ENCODE data around the gene MLLT3. TPM values are rescaled to one million over a fixed set of nuclear protein-coding genes. Genes with fewer than 3 reads are reported as not detected.

Gene MLLT3
- total and polyA plus RNA-seq, 9 donors = 8.7 to 15.4 (median 13.8) TPM

- TF ChIP-seq EP300 (IDR thresholded peaks at IDR 0.05) (no peak), POLR2A (IDR thresholded peaks at IDR 0.05) (no peak)
- TF ChIP-seq, protein P1, sequence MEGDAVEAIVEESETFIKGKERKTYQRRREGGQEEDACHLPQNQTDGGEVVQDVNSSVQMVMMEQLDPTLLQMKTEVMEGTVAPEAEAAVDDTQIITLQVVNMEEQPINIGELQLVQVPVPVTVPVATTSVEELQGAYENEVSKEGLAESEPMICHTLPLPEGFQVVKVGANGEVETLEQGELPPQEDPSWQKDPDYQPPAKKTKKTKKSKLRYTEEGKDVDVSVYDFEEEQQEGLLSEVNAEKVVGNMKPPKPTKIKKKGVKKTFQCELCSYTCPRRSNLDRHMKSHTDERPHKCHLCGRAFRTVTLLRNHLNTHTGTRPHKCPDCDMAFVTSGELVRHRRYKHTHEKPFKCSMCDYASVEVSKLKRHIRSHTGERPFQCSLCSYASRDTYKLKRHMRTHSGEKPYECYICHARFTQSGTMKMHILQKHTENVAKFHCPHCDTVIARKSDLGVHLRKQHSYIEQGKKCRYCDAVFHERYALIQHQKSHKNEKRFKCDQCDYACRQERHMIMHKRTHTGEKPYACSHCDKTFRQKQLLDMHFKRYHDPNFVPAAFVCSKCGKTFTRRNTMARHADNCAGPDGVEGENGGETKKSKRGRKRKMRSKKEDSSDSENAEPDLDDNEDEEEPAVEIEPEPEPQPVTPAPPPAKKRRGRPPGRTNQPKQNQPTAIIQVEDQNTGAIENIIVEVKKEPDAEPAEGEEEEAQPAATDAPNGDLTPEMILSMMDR (IDR thresholded peaks at IDR 0.05) = no peak
- Histone ChIP-seq H3K27ac (no peak overlapping the region), H3K27me3 (no peaks in the 10 kb centered on the region), H3K4me3 (no peak overlapping the region), H3K36me3 (no peaks in the 10 kb centered on the region), H3K9me3 (no peaks in the 10 kb centered on the region), H3K4me1 (ENCODE audit: insufficient read depth) (no peaks in the 10 kb centered on the region)
- WGBS, 3 donors = 73 to 74% (median 74%) methylated on average over 4 of the region's 4 CpGs
- no peak for DNase-seq
- intact Hi-C loops (cut with DNase I) = no loop called here
Measured at GRCh38 chr9:20651939-20652338, 29.6 kb upstream of the MLLT3 start.

- no peaks in the 10 kb centered on the region for H3K27me3 ChIP-seq
- 69 to 82% (median 78%) methylated on average over 4 of the region's 4 CpGs for whole genome bisulfite sequencing, 3 donors
- DNase-seq = no peak
Measured at GRCh38 chr9:20650750-20651299, 28.5 kb upstream of the MLLT3 start.

GRCh38 chr9:20650313-20650712 is 28.0 kb upstream of the MLLT3 start:
- Histone ChIP-seq H3K36me3 (no peaks in the 10 kb centered on the region), H3K27me3 (no peaks in the 10 kb centered on the region), H3K27ac (no peak overlapping the region), H3K4me3 (no peak overlapping the region), H3K4me1 (ENCODE audit: insufficient read depth) (no peaks in the 10 kb centered on the region), H3K9me3 (no peaks in the 10 kb centered on the region)
- 92 to 96% (median 94%) methylated on average over 4 of the region's 4 CpGs for WGBS, 3 donors
- intact Hi-C loops (cut with DNase I) = no loop called here
- TF ChIP-seq POLR2A (IDR thresholded peaks at IDR 0.05) (no peak), EP300 (IDR thresholded peaks at IDR 0.05) (no peak)
- TF ChIP-seq, protein P1 (IDR thresholded peaks at IDR 0.05) = no peak
- DNase-seq = no peak

More at GRCh38 chr9:20650750-20651299, 28.5 kb upstream of the MLLT3 start:
- no peaks in the 10 kb centered on the region for H3K9me3 ChIP-seq
- no peak overlapping the region for H3K4me3 ChIP-seq
- H3K36me3 ChIP-seq = no peaks in the 10 kb centered on the region
- no peak overlapping the region for H3K27ac ChIP-seq
- no peak for TF ChIP-seq EP300 (IDR thresholded peaks at IDR 0.05)
- TF ChIP-seq, protein P1 (IDR thresholded peaks at IDR 0.05) = no peak
- no peak for TF ChIP-seq POLR2A (IDR thresholded peaks at IDR 0.05)
- intact Hi-C loops (cut with DNase I) = no loop called here
- H3K4me1 ChIP-seq (ENCODE audit: insufficient read depth) = no peaks in the 10 kb centered on the region

- Histone ChIP-seq H3K4me3 (no peak overlapping the region), H3K27ac (no peak overlapping the region), H3K4me1 (ENCODE audit: insufficient read depth) (no peaks in the 10 kb centered on the region), H3K9me3 (no peaks in the 10 kb centered on the region), H3K36me3 (no peaks in the 10 kb centered on the region), H3K27me3 (no peaks in the 10 kb centered on the region)
- intact Hi-C loops (cut with DNase I) = no loop called here
- WGBS, 3 donors = 71 to 73% (median 72%) methylated on average over 1 of the region's 1 CpG
- TF ChIP-seq POLR2A (IDR thresholded peaks at IDR 0.05) (no peak), EP300 (IDR thresholded peaks at IDR 0.05) (no peak)
- TF ChIP-seq, protein P1 (IDR thresholded peaks at IDR 0.05) = no peak
- no peak for DNase-seq
Measured at GRCh38 chr9:20649381-20649780, 27.1 kb upstream of the MLLT3 start.
